Cardiac fibroblast (primary cell): ENCODE results near the gene BCAR3.
"Not testable (repeated sequence)": the region's sequence is repeated elsewhere in the genome, so short reads cannot be mapped to it uniquely, and the experiment has no call there.

Source experiments
- DNase-seq, 2 donors: peaks; one replicate each; pipeline versions ENCODE4 v3.0.0 to v3.0.0-alpha.2; 2010; ENCODE audit warnings: low read depth in 2 of 2
- H3K4me3 ChIP-seq, 2 donors: replicated peaks in 1 of 2; 1 replicate in 1 of 2; 2 replicates in 1 of 2; pipeline ENCODE4 v1.5.1; 2011; ENCODE audit warnings: low read depth in 2 of 2, low read length in 2 of 2, mild to moderate bottlenecking in 2 of 2, moderate library complexity in 1 of 2
- CTCF ChIP-seq: IDR thresholded peaks from one replicate; pipeline ENCODE4 v1.5.1; 2011; ENCODE audit warnings: low read depth, mild to moderate bottlenecking, low read length, inconsistent platforms

The BCAR3 gene

GRCh38 chr1:93656491-93656890 lies 25.1 kb downstream of the BCAR3 start:
- TF ChIP-seq CTCF, result no peak
- no peak overlapping the region for H3K4me3 ChIP-seq
- DNase-seq, result no peak

- no peak for DNase-seq
- TF ChIP-seq CTCF, result no peak
- no peak overlapping the region for H3K4me3 ChIP-seq
These were observed 28.0 kb downstream of the BCAR3 start for GRCh38 chr1:93653656-93654055.

- H3K4me3 ChIP-seq, result no peak overlapping the region
- TF ChIP-seq CTCF, result no peak
- no peak for DNase-seq
These were observed 29.2 kb downstream of the BCAR3 start for GRCh38 chr1:93652323-93652949.

GRCh38 chr1:93651695-93652094 lies 29.9 kb downstream of the BCAR3 start:
- TF ChIP-seq CTCF, result no peak
- H3K4me3 ChIP-seq, result no peak overlapping the region

GRCh38 chr1:93650159-93650558 lies 31.5 kb downstream of the BCAR3 start:
- not testable (repeated sequence) for H3K4me3 ChIP-seq, DNase-seq

More at GRCh38 chr1:93651695-93652094, 29.9 kb downstream of the BCAR3 start:
- DNase-seq, result no peak

- H3K4me3 ChIP-seq, result no peak overlapping the region
- no peak for TF ChIP-seq CTCF
- DNase-seq, result peak in 1 of 2 donors; percentile 27
These were observed 32.4 kb downstream of the BCAR3 start for GRCh38 chr1:93649231-93649630.

GRCh38 chr1:93648656-93649055 lies 33.0 kb downstream of the BCAR3 start:
- DNase-seq, result no peak
- H3K4me3 ChIP-seq, result no peak overlapping the region
- no peak for TF ChIP-seq CTCF
